Neural crest cell (in vitro differentiated cells): ENCODE measurements around the gene GSK3B. TPM values are rescaled to one million over a fixed set of nuclear protein-coding genes. Genes with fewer than 3 reads are reported as not detected.

ENCODE experiments used
- DNase-seq: peaks from one replicate; pipeline ENCODE4 v3.0.0; 2021; ENCODE audit warnings: low read depth, mixed read lengths, low spot score
- H3K27ac Mint-ChIP-seq: one replicate; pipeline ENCODE4 v1.8.0; 2021; ENCODE audit warnings: mild to moderate bottlenecking, mixed read lengths; ENCODE audit not compliant: unreplicated experiment
- H3K27me3 Mint-ChIP-seq: 2 replicates; pipeline ENCODE4 v1.8.0; 2021; ENCODE audit warnings: low read depth, mild to moderate bottlenecking, mixed read lengths
- H3K36me3 Mint-ChIP-seq: 2 replicates; pipeline ENCODE4 v1.8.0; 2021; ENCODE audit warnings: low read depth, mild to moderate bottlenecking, mixed read lengths
- H3K4me1 Mint-ChIP-seq: 2 replicates; pipeline ENCODE4 v1.8.0; 2021; ENCODE audit warnings: mixed read lengths
- H3K4me3 Mint-ChIP-seq: one replicate; pipeline ENCODE4 v1.8.0; 2021; ENCODE audit warnings: mild to moderate bottlenecking, mixed read lengths
- H3K9me3 Mint-ChIP-seq: 2 replicates; pipeline ENCODE4 v1.8.0; 2021; ENCODE audit warnings: mixed read lengths
- total RNA-seq: library from RNA; stranded (reverse); gene quantifications from 2 replicates; pipeline ENCODE4 v1.2.1, GENCODE V29; 2021
- TF ChIP-seq, protein P1 (sequence below): fragments of 200-600 bp; sonication (generic); conservative IDR thresholded peaks from 2 replicates; pipeline ENCODE4 v1.5.0; 2021; ENCODE audit warnings: antibody characterized with exemption, mild to moderate bottlenecking

Gene GSK3B
- total RNA-seq, 1 donor from 2014 or later, result 81.5 TPM

DNA sequence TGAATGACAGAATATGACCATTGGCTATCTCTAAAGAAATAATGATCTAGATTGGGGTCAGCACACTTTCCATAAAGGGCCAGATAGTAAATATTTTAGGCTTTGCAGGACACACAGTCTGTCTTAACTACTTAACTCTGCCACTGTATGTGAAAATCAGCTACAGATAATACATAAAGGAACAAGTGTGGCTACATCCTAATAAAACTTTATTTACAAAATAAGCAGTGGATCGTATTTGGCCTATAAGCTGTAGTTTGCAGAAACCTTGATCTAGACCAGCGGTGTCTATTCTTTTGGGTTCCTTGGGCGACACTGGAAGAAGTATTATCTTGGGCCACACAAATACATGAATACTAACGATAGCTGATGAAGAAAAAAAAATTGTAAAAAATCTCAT is 27.6 kb downstream of the GSK3B start:
- Mint-ChIP-seq H3K4me3 (no peak overlapping the region), H3K27ac (no peak overlapping the region), H3K9me3 (peaks cover 3% of the 10 kb centered on the region), H3K36me3 (peaks cover 14% of the 10 kb centered on the region), H3K4me1 (peaks cover 7% of the 10 kb centered on the region), H3K27me3 (no peaks in the 10 kb centered on the region)
- TF ChIP-seq, protein P1, sequence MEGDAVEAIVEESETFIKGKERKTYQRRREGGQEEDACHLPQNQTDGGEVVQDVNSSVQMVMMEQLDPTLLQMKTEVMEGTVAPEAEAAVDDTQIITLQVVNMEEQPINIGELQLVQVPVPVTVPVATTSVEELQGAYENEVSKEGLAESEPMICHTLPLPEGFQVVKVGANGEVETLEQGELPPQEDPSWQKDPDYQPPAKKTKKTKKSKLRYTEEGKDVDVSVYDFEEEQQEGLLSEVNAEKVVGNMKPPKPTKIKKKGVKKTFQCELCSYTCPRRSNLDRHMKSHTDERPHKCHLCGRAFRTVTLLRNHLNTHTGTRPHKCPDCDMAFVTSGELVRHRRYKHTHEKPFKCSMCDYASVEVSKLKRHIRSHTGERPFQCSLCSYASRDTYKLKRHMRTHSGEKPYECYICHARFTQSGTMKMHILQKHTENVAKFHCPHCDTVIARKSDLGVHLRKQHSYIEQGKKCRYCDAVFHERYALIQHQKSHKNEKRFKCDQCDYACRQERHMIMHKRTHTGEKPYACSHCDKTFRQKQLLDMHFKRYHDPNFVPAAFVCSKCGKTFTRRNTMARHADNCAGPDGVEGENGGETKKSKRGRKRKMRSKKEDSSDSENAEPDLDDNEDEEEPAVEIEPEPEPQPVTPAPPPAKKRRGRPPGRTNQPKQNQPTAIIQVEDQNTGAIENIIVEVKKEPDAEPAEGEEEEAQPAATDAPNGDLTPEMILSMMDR, result no peak
- DNase-seq, result no peak

DNA sequence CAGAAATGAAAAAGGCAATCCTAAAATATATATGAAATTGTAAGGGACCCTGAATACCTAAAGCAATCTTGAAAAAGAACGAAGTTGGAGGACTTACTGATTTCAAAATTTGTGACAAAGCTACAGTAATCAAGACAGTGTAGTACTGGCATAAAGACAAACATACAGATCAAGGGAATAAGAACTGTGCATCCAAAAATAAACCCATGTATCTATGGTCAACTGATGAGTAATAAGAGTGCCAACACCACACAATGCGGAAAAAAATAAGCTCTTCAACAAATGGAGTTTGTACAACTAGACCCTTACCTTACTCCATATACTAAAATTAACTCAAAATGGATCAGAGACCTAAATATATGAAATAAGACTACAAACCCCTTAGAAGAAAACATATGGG is 29.6 kb downstream of the GSK3B start:
- Mint-ChIP-seq H3K36me3 (peaks cover 14% of the 10 kb centered on the region), H3K27ac (no peak overlapping the region), H3K4me3 (no peak overlapping the region), H3K27me3 (no peaks in the 10 kb centered on the region), H3K4me1 (peaks cover 16% of the 10 kb centered on the region), H3K9me3 (peaks cover 3% of the 10 kb centered on the region)
- TF ChIP-seq, protein P1, result no peak
- no peak for DNase-seq

GRCh38 chr3:120062474-120062873 is 31.8 kb downstream of the GSK3B start:
- Mint-ChIP-seq H3K4me3 (no peak overlapping the region), H3K27me3 (no peaks in the 10 kb centered on the region), H3K4me1 (peaks cover 23% of the 10 kb centered on the region), H3K36me3 (peaks cover 14% of the 10 kb centered on the region), H3K9me3 (peaks cover 3% of the 10 kb centered on the region), H3K27ac (no peak overlapping the region)
- no peak for DNase-seq
- TF ChIP-seq, protein P1, result no peak

DNA sequence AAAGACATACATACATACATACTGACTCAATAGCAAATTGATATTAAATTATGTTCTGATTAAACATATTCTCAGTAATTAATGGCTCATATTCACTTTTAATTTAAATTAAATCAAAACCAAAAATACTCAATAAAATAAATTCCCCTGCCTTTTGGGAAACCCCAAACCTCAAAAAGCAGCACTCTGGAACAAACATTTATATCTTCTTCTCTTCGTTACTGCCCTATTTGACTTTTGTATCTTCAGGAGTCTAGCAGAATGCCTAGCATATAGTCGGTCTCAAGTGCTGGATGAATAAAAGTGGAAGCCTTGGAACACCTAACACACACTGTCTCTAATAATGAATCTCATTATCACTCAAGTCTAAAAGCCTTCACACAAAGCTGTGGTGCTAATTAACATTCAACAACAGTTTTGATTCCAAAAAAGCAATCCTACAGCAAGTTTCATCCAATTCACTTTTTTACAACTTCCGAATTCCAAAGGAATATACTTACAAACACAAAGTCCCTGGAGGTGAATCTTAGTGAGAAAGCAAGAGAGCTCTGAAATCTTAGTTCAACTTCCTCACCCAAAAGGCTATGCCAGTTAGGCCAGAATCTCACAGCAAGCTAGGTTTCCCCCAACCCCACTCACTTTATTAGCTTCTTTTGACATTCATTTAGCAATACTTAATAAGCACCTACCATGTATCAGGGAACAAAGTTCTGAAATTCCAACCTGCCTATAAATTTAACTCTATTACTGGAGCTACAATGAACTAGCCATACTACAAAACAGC is 35.0 kb downstream of the GSK3B start:
- no peaks in the 10 kb centered on the region for H3K9me3 Mint-ChIP-seq
- DNase-seq, result no peak
- H3K4me3 Mint-ChIP-seq, result no peak overlapping the region
- peaks cover 8% of the 10 kb centered on the region for H3K36me3 Mint-ChIP-seq
- H3K4me1 Mint-ChIP-seq, result peaks cover 30% of the 10 kb centered on the region
- TF ChIP-seq, protein P1, result no peak
- no peak overlapping the region for H3K27ac Mint-ChIP-seq
- H3K27me3 Mint-ChIP-seq, result no peaks in the 10 kb centered on the region

GRCh38 chr3:120057626-120058025 is 36.6 kb downstream of the GSK3B start:
- no peak overlapping the region for H3K27ac Mint-ChIP-seq
- H3K4me1 Mint-ChIP-seq, result peaks cover 31% of the 10 kb centered on the region
- peaks cover 18% of the 10 kb centered on the region for H3K36me3 Mint-ChIP-seq
- no peak for DNase-seq
- TF ChIP-seq, protein P1, result no peak
- peaks cover 3% of the 10 kb centered on the region for H3K9me3 Mint-ChIP-seq
- no peaks in the 10 kb centered on the region for H3K27me3 Mint-ChIP-seq
- H3K4me3 Mint-ChIP-seq, result no peak overlapping the region
